DND-41 (cell line): Measurements from ENCODE around the gene TET3.

Experiments used
- CTCF ChIP-seq: IDR thresholded peaks from 2 replicates; pipeline ENCODE4 v1.5.1; 2012; ENCODE audit warnings: borderline replicate concordance, low read length, moderate library complexity, mild to moderate bottlenecking; ENCODE audit not compliant: poor library complexity, severe bottlenecking; ENCODE audit errors: extremely low read depth
- EZH2 ChIP-seq: IDR thresholded peaks from 3 replicates; pipeline ENCODE4 v1.6.1; 2012; ENCODE audit warnings: borderline replicate concordance, low read depth, mild to moderate bottlenecking, moderate library complexity, low read length, inconsistent platforms; ENCODE audit not compliant: severe bottlenecking

GRCh38 chr2:73986085-73986681, 1.5 kb downstream of the TET3 start:
- no peak for TF ChIP-seq CTCF
- no peak for TF ChIP-seq EZH2
